GM21515 (cell line): ENCODE measurements around the gene FMN1.
"Not testable (repeated sequence)": the region's sequence is repeated elsewhere in the genome, so short reads cannot be mapped to it uniquely, and the experiment has no call there.

Source experiments
- ATAC-seq: cut with Tn5 transposase; IDR thresholded peaks from one replicate; pipeline ENCODE4 v1.9.1; 2021; ENCODE audit not compliant: unreplicated experiment

The FMN1 gene

DNA sequence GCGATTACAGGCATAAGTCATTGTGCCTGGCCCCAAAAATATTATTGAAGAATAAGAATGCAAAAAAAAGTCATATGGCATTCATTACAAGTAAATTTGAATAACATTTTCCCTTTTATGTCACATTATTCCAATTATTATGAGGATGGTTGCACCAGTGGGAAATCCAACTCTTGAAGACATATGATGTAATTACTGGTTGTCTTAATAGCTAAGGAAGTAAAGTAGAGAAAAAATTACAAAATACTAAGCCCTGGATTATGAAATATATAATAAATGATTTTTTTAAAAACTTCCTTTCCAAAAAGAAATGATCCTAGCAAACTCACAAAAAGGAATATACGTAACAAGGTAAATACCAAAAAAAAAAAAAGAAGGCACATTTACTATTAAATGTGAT lies 98.9 kb downstream of the FMN1 start:
- no peak for ATAC-seq

GRCh38 chr15:33094336-33094735 lies 100.2 kb downstream of the FMN1 start:
- no peak for ATAC-seq

DNA sequence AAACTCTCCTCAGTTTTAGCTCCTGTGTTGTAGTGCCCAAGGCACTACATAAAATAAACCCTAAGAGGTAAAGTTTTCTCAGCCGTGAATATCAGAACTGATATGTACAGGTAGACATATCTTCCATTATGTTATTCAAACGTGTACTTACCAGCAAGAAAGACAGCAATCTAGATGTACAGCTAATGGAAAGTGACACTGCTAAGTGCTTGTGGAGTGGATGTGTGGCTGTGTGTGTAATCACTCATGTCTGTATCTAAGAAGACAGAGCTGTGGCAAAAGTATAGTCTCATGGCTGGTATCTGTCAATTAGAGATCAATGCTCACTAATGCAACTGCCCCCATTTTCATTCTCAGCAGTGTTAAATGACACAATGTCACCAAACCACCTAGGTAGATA lies 101.3 kb downstream of the FMN1 start:
- no peak for ATAC-seq

DNA sequence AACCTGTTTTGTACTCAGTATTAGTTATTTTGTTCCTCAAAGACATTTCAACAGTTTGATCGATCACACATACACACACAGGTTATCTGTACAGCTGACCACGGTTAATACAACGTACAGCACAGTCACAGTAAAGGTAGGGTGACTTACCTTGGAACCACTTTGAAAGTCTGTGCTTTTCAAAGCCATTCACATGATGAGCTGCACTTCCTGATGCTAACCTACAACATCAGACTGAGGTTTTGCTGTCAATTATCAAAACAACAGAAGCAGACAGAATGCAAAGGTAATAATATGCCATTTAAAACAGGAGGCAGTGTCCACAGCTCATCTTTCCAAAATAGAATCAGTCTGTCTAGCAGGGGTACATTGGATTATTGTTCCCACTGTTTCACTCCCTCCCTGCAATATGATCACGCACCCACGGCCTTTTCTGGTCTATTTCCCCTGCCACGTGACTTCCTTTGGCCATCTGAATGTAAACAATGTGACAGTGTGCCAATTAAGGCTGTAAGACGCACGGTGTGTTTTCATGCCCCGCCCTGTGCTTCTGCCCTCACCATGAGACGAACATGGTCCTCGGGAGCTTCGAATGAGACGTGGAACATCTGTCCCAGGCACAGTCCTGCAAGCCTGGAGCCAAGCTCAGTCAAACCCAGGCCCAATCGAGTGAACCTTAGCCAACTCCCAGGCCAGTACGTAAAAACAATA lies 102.4 kb downstream of the FMN1 start:
- no peak for ATAC-seq

GRCh38 chr15:33089878-33090757 lies 104.4 kb downstream of the FMN1 start:
- no peak for ATAC-seq

DNA sequence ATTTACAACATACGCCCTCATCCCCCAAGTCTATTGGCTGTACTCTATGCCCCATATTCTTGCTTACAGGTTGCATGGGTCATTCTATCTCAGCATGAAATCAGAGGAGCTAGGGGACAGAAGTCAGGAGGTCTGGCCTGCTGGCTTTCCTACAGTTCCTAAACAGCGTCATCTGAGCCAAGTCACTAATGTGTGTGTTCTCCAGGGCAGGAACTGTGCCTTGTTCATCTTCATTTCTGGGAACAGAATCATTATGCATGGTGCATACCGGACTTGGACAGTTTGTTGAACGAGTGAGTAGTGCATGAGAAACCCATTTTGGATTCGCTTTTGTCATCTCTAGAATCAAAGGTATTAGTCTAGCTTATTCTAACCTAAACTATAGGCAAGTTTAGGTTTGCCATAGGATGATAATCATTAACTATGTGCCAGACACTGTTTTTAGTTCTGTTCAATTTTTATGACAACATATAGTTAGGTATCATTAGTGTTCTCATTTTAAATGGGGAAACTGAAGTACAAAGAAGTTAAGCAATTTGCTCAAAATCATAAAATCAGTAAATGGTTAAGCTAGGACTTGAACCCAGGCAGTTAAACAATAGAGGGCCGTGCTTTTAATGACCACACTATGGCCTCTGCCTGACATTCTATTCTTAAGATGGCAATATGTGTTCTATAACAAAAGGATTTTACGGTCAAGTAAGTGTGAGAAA lies 105.2 kb downstream of the FMN1 start:
- ATAC-seq, result no peak

DNA sequence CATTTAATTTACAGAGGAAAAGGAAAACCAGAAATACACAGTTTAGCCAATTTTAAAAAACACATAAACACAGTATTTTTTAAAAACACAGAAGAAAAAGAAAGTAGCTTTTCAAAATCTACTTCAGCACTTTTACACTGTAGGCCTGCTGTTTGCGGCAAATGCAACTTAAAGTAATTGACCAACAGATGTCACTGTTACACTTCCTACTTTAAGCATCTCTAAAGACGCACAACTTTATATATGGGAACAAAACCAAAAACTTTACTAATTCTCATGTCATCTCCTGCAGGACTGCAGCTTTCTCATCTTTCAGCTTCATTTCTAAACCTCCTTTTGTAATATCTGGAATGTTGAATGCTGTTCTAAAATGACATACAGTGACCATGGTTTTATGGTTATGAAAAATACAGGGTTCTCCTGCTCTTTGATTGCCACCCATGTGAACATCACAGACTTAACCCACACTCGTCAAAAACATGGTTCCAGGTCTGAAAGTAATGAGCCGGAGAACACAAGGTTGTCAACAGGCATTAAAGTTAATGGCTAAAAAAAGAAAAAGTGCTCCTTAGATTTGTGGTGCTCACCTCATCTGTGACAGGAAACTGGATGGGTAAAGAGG lies 107.9 kb downstream of the FMN1 start:
- no peak for ATAC-seq

DNA sequence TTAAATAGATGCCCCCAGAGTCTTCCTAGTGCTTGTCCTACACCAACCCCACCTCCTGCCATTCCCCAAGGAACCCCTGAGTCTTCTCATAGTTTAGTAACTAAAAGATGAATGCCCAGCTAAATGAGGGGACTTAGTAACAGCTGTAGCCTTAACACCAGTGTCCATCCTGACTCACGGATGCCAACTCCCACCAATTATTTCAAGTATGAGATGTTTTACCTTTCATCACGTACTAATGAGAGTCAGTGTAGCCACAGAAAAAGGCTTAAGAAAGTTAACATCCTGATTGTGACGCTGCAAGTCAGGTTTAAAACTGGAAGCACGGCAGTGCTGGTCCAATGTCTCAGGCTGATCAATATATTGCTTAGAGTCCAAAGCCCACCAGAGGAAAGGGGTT lies 109.9 kb downstream of the FMN1 start:
- no peak for ATAC-seq

DNA sequence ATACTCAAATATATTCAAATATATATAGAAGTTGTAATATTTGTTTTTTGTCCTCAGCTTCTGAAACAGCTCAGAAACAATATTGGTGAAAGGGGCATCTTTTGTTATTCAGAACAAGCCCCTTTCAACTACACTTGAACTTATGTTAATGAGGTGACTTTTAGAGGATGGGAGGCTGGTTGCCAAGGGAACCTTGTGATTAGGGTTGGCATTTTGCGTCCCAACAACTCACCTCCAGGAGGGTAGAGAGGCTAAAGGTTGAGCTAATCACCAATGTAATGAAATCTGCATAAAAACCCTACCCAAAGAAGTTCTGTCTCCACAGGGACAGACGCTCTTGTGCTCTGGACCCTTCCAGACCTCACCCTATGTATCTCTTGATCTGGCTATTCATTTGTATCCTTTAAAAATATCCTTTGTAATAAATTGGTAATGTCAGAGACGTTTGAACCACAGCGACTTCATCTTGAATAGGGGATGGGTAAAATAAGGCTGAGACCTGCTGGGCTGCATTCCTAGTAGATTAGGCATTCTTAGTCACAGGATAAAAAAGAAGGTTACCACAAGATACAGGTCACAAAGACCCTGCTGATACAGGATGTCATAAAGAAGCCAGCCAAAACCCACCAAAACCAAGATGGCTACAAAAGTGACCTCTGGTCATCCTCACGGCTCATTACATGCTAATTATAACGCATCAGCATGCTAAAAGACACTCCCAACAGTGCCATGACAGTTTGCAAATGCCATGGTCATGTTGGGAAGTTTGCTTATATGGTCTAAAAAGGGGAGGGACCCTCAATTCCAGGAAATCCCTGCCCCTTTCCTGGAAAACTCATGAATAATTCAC lies 111.1 kb downstream of the FMN1 start:
- no peak for ATAC-seq

GRCh38 chr15:33080006-33080405 lies 114.5 kb downstream of the FMN1 start:
- no peak for ATAC-seq

DNA sequence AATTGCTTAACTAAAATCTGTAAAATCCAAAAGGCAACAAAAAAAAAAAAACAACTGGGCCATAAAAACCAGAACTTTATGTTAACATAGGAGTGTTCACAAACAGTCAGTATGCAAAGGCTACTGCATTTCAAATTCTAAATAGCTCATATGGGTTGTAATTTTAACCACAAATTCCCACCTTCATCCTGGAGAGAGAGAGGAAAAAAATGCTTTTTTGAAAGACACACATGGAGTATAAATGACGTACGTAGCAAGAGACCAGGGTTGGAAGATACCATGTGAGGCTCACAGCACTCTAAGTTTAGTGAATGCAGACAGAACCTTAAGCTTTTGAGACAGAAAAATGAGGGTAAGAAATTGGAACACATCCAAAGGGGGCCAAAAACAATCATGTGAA lies 115.9 kb downstream of the FMN1 start:
- ATAC-seq, result no peak

GRCh38 chr15:33076937-33077336 lies 117.6 kb downstream of the FMN1 start:
- no peak for ATAC-seq

- ATAC-seq, result no peak
These were observed 119.6 kb downstream of the FMN1 start for GRCh38 chr15:33074942-33075341.

GRCh38 chr15:33074212-33074611 lies 120.3 kb downstream of the FMN1 start:
- no peak for ATAC-seq

DNA sequence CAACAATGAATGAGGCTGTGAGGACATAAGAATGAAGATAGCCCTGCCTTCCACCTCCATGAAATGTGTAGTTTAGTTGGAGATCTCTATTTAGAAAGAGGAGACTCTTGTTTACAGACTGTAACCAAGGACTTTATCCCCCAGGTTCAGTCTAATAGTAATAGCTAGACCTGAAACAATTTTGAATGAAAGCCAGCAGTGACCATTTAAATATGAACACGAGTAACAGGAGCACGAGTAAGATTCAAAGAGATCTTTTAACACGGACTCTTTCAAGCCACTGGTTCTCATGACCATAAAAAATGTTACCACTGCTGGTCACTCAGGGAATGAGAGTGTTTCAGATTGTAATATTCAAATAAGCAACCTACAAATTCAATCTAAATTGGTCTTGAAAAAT lies 123.1 kb downstream of the FMN1 start:
- ATAC-seq, result no peak

DNA sequence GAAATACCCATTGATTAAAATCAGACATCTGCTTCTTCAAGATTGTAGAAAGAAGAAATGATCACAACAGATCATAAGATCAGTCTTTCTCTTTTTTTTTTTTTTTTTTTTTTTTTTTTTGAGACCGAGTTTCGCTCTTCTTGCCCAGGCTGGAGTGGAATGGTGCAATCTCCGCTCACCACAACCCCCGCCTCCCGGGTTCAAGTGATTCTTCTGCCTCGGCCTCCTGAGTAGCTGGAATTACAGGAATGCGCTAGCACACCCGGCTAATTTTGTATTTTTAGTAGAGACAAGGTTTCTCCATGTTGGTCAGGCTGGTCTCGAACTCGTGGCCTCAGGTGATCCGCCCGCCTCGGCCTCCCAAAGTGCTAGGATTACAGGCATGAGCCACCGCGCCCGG lies 124.6 kb downstream of the FMN1 start:
- ATAC-seq, result not testable (repeated sequence)

DNA sequence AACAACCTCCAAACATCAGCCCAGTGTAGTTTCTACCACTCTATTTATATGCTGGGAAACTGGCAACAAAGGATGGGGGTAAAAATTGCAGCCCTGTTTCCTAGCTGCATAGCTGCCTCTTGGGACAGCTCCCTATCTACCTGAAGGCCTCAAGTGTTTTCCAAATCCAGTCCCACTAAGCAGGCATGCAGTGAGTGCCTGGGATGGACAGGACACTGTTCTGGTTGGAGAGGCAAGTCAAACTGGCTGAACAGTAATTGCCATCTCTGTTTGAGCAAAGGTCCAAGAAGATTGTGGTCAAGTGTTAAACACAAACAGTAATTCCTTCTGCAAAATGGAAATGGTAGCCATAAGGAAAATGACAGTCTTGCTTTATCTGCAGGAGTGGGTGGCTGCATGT lies 125.4 kb downstream of the FMN1 start:
- no peak for ATAC-seq

DNA sequence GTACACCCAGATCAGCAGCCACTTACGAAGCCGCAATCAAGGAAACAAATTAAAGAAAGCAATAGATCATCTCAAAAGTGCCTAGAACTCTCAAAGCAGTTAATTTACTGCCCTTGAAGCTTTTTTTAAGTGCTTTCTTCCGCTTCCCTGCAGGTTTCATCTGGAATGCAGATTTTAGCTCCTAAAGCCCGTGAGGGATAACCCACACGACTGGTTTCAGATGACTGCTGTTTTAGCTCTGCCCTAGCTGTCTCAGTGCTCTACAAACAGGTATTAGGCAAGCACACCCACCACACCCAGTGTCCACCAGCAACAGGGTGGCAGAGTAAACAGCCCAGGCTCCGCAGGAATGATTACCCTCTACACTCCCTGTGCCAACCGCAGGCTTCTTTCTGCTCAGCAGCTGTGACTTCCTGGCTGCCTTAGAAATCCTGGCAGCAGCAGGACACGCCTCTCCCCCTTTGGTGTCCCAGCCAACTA lies 126.0 kb downstream of the FMN1 start:
- no peak for ATAC-seq

- no peak for ATAC-seq
These were observed 126.5 kb downstream of the FMN1 start for GRCh38 chr15:33068007-33068481.

- ATAC-seq, result no peak
These were observed 127.1 kb downstream of the FMN1 start for GRCh38 chr15:33067456-33067855.
